Activated effector memory CD4-positive, alpha-beta T cell treated with Interleukin-2 at 50 U/mL for 16 hours (primary cell): Measurements from ENCODE around the gene MRPL20.
"Not testable (repeated sequence)": the region's sequence is repeated elsewhere in the genome, so short reads cannot be mapped to it uniquely, and the experiment has no call there.

Source experiments
- DNase-seq: peaks from one replicate; pipeline ENCODE4 v3.0.0-alpha.2; 2020

MRPL20 gene

GRCh38 chr1:1403653-1404052, 3.4 kb downstream of the MRPL20 start:
- no peak for DNase-seq

GRCh38 chr1:1402901-1403392, 4.1 kb downstream of the MRPL20 start:
- DNase-seq: not testable (repeated sequence)

DNA sequence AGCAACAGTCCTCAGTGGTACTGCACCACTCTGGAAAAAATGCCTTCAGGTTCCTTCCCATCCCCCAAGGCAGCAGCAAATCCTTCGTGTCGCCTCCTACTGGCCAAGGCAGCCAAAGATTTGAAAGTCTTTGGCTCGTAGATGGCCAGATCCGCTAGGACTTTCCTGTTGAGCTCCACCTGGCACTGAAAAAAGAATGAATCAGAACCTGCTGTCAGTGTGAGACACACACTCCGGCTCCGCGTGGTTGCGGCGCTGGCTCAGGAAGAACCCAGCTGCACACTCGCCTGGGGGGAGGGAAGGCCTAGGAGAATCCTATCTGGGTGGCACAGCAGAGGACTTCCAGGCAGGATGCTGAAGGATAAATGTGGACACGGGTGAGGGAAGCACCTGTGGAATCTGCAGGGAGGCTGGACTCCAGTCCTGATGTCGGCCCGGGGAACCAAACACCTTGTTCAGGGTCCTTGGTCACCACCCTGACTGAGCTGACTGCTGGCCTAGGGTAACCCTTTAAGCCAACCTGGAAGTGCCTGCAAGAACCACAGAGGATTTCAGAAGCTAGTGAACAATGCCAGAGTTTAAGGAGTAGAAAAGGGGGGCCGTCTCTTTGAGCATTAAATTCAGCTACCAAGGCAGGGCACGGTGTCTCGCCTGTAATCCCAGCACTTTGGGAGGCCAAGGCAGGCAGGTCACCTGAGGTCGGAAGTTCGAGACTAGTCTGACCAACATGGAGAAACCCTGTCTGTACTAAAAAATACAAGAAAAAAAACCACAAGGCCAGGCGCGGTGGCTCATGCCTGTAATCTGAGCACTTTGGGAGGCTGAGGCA, 4.8 kb downstream of the MRPL20 start:
- no peak for DNase-seq

- no peak for DNase-seq
Measured at GRCh38 chr1:1401457-1402010, 5.6 kb downstream of the MRPL20 start.

DNA sequence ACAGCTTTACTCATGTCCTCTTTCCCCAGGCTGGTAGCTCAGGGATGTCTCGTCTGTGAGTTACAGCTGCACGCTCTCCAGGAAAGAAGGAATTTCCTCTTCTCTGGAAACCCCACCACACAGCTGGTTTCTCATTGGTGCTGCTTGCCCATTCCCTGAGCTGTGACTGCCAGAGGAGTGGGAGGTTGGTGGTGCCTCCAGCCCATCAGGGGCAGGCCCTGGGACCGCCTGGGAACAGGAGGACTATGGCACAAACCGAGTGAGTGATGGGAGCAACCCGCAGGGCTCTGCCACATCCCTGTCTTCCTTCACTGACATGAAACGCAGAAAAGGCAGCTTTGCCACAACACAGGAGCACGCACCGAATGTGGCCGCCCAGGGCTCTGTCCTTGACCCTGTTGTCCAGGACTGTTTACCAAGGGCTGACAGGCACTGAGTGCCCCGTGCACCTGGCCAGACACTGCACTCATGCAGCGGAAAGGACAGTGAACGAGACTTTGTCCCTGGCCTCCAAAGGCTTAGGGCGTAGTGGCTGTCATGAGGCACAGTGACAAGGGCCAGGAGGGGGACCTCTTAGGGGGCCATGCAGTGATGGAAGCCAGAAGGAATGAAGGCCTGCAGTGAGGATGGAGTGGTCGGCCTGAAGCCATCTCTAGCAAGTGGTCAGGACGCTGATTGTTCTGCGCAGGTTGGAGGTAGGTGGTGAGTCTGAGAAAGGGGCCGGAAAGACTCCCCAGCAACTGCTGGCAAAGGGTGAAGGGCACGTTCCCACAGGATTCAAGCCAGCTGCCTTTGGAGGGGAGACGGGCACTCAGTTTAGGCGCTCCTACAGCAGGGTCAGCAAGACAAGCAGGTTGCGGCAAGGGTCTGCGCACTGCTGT, 6.3 kb downstream of the MRPL20 start:
- DNase-seq: no peak

DNA sequence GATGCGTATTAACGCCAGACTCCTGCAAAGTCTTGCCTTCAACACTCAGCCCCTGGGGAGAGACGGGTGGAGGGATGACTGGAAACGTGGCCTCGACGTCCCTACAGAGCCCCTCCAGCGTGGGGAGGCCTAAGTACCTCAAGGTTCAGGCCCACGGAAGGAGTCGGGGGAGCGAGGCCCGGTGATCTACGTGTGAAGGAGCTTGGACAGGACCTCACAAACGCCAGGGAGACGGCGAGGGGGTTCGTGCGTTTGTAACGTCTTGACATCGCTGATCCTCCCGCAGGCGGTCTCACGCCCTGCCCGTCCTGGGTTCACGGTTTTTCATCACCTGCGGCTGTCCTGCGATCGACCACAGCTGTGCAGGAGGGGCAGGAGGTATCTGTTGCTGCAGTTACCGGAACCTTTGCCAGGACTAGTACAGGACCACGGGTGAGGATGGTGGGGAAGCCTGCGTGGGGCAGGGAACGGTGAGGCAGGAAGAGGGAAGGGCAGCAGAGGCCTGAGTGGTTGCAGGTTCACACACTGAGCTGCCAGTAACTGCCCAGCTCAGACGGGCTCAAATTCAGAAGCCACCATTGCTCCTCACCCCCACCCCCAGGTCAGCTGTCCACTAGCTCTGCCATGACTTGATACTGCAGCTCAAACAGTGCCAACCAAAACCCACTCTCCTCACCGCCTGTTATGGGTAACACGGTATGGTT, 7.1 kb downstream of the MRPL20 start:
- DNase-seq: no peak

- DNase-seq: peak; percentile 99
Measured at GRCh38 chr1:1399187-1399871, 7.8 kb downstream of the MRPL20 start, which contains the start of gene CCNL2. Gene CCNL2, minus strand, starts transcription at chr1:1399335. Its CDS starts 29 bp downstream, at chr1:1399306.

- DNase-seq: no peak
Measured at GRCh38 chr1:1398677-1399186, 8.4 kb downstream of the MRPL20 start.

DNA sequence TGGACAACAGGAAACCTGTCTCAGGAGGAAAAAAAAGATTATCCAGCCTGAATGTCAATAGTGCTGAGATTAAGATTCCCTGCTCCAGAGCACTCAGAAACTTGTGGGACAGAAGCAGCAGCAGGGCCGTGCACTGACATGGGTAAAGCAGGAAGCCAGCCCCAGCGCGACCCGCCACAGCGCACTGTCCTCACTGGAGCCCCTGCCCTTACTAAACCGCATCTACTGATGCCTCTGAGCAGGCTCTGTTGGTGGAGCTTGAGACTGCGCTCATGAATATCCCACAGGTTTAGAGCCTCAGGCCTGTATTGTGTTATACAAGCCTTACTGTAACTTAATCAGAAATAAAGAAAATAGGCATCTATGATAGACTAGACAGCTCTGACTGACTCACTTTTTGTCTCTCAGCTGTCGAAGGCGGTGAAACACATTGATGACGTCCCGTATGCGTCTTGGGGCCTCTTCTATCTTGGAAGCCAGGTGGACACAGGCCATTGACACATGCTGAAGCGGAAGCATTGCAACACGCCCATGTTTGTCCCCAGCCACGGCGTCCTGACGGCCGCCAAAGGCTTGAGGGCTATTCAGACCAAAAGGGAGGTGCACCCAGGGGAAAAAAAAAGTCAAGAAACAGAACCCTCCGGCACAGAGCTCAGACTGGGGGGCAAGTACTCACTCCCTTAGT, 9.1 kb downstream of the MRPL20 start:
- DNase-seq: no peak

GRCh38 chr1:1395166-1395565, 11.9 kb downstream of the MRPL20 start:
- no peak for DNase-seq

DNA sequence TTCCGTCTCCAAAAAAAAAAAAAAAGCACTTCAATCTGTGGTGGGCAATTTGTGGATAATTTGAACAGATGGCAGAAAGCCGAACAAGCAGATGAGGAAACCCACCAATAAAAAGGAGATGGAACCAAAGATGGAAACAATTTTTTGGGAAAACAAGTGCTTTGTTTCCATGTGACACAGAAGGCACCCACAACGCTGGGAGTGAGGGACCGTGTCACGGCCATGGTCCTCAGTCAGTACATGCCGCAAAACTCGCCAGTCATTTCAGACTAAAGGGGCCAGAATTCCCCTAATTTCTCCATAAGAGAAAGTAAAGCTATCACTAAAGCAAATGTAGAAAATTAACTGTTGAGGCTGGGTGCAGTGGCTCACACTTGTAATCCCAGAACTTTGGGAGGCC, 13.0 kb downstream of the MRPL20 start:
- DNase-seq: no peak

DNA sequence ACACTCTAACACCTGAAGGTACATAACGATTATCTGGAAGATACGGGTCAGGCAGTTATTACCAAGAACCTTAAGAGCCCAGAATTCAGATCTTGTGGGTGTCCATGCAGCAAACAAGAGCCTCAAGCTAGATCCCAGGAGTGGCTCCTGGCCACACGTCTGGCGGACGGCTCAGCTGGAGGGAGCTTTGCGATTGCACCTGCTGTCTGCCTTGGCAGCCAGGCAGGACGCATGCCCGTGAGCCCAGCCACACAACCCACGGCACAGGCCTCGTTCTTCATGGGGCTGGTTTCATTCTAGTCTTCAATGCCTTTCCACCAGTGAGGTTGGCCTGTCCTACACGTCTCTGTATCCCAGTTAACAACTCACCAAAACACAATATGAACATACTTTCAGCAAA, 13.7 kb downstream of the MRPL20 start:
- no peak for DNase-seq

GRCh38 chr1:1393014-1393413, 14.1 kb downstream of the MRPL20 start:
- no peak for DNase-seq

DNA sequence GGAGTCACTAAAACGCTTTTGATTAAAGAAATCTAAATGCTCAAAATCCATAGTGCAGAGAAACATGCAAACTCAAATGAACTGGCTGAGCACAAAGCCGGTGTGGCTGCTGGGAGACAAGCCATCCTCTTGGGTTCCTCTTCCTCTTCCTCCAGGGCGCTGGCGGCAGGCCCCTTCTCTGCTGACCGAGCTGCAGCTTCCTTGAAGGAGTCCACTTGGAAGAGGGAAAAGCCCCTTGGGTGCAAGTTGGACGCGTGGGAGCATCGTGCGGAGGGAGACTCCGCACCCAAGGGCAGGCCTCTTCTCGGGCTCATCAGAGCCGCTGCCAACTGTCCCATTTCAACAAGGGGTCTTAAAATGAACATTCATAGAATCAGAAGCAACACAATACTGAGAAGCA, 15.9 kb downstream of the MRPL20 start:
- no peak for DNase-seq

GRCh38 chr1:1390675-1391074, 16.4 kb downstream of the MRPL20 start:
- no peak for DNase-seq

DNA sequence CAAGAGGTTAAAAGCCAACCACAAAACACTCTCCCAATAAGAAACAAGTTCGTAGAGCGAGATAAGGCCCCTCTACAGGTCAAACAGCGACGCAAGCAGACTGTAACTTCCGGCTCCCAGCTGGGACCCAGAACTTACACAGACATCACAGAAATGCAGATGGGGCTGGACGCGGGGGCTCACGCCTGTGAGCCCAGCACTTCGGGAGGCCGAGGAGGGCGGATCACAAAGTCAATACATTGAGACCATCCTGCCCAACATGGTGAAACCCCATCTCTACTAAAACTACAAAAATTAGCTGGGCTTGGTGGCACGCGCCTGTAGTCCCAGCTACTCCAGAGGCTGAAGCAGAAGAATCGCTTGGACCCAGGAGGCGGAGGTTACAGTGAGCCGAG, 19.0 kb downstream of the MRPL20 start:
- DNase-seq: no peak

DNA sequence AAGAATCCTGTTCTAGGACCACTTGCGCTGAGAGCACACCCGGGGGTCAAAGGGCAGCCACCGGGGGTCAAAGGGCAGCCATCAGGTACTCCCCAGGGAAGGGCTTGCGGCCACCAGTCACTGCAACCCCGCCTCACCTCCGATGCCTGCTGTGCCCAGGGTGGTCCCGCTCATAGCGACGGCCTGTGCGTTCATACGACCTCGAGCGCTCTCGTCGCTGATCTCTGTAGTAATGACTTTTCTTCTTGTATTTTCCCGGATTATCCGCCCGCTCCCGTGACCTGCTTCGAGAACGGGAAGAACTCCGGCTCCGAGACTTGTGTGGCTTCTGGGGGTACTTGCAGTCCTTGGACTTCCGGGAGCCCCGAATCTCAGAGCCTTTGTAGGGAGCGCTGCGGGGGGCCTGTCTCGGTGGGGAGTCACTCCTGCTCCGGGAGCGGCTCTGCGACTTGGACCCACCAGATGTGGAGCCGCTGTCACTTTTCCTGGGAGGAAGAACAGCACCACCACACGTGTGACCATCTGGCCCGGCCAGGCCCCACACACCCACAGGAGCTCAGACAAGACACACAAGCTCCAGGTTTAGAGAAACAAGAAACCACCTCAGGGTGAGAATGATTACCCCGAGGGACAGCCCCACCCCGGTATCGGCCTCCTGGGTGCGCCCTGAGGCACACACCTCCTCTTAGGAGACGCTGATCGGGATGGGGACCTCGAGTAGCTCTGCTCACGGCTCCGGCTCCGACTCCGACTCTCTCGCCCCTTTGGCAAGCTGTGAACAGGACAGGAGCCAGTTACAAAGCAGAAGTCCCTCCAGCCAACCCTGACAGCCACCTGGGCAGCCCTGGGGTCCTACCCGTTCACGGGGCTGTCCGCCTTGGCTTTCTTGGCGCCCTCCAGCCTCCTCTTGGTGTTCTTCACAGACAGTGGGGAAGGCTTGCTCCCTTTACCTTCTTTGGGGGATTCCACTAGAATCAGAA, 19.7 kb downstream of the MRPL20 start:
- no peak for DNase-seq

GRCh38 chr1:1385931-1386330, 21.2 kb downstream of the MRPL20 start:
- no peak for DNase-seq

GRCh38 chr1:1385339-1385738, 21.8 kb downstream of the MRPL20 start:
- DNase-seq: not testable (repeated sequence)

DNA sequence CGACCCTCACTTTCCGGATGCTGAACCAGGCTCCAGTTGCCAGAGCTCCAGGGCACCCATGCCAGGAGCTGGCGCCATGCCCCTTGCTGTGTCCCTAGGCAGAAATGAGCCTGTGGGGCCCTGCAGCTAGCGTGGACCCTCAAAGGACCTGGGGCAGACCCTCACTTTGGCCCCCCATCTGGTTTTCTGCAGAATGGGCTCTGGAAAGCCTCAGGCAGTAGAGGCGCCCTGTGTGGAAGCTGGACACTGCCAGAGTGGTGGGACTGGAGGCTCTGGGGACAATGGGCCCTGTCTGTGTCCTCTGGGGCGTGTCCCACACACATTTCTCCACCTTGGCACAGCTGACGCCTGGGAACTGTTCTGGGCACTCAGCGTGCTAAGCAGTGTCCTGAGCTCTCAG, 25.8 kb downstream of the MRPL20 start:
- no peak for DNase-seq
